GM18909 (cell line): Measurements from ENCODE around the gene RASA2.

ENCODE experiments used
- ATAC-seq: cut with Tn5 transposase; IDR thresholded peaks from one replicate; pipeline ENCODE4 v1.9.1; 2021; ENCODE audit warnings: mild to moderate bottlenecking; ENCODE audit not compliant: unreplicated experiment, poor library complexity

Gene RASA2

GRCh38 chr3:141661229-141662196 is 174.7 kb downstream of the RASA2 start:
- ATAC-seq = no peak

DNA sequence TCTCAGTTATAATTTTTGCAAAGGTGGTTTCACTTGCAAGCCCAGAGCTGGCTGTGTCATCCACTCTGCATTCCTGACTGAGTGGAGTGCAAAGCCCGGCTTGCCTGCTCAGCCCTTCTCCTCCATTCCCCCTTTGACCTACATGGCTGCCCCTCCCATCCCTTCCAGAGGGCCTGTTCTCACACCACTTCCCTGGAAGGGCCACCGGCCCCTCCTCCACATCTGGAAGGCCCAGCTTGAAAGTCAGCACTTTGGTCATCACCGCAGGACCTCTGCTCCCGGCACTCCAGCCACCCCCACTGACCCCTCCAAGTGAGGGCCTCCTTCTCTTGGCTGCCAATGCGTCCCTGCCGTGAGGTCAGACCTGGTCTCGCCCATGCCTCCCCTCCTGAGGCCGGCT is 177.2 kb downstream of the RASA2 start:
- ATAC-seq = no peak
